Ureter (tissue), 1 donor: ENCODE measurements around the gene TEAD3. TPM values are rescaled to one million over a fixed set of nuclear protein-coding genes. Genes with fewer than 3 reads are reported as not detected.
"Not testable (repeated sequence)": the region's sequence is repeated elsewhere in the genome, so short reads cannot be mapped to it uniquely, and the experiment has no call there.

Experiments
- DNase-seq: peaks from one replicate; pipeline ENCODE4 v3.0.0-alpha.2; 2020; ENCODE audit warnings: low spot score
- total RNA-seq: library from RNA; stranded (reverse); gene quantifications from one replicate; pipeline ENCODE4 v1.2.4, GENCODE V29; 2023
- donor health status: DM: yes; HTN: yes; CAD: no.

The TEAD3 gene
- total RNA-seq, 1 donor from 2014 or later, result 60.3 TPM

- DNase-seq, result no peak
Measured at GRCh38 chr6:35451354-35452182, 45.3 kb downstream of the TEAD3 start.

GRCh38 chr6:35449287-35449881 lies 47.5 kb downstream of the TEAD3 start:
- no peak for DNase-seq

GRCh38 chr6:35448191-35448590 lies 48.7 kb downstream of the TEAD3 start:
- no peak for DNase-seq

- DNase-seq, result no peak
Measured at GRCh38 chr6:35445691-35446090, 51.2 kb downstream of the TEAD3 start.

GRCh38 chr6:35443341-35444030 lies 53.4 kb downstream of the TEAD3 start:
- no peak for DNase-seq

GRCh38 chr6:35442693-35443092 lies 54.2 kb downstream of the TEAD3 start:
- DNase-seq, result no peak

GRCh38 chr6:35441642-35442041 lies 55.2 kb downstream of the TEAD3 start:
- no peak for DNase-seq

GRCh38 chr6:35441205-35441604 lies 55.7 kb downstream of the TEAD3 start:
- no peak for DNase-seq

- no peak for DNase-seq
Measured at GRCh38 chr6:35439308-35439707, 57.6 kb downstream of the TEAD3 start.

- DNase-seq, result not testable (repeated sequence)
Measured at GRCh38 chr6:35438378-35439065, 58.4 kb downstream of the TEAD3 start.

- no peak for DNase-seq
Measured at GRCh38 chr6:35436071-35436857, 60.6 kb downstream of the TEAD3 start.

- DNase-seq, result no peak
Measured at GRCh38 chr6:35435074-35435837, 61.6 kb downstream of the TEAD3 start.

- not testable (repeated sequence) for DNase-seq
Measured at GRCh38 chr6:35432702-35433101, 64.2 kb downstream of the TEAD3 start.

- no peak for DNase-seq
Measured at GRCh38 chr6:35432291-35432690, 64.6 kb downstream of the TEAD3 start.

GRCh38 chr6:35429463-35429862 lies 67.4 kb downstream of the TEAD3 start:
- no peak for DNase-seq

- no peak for DNase-seq
Measured at GRCh38 chr6:35428421-35429149, 68.3 kb downstream of the TEAD3 start.

GRCh38 chr6:35427851-35428321 lies 69.0 kb downstream of the TEAD3 start:
- DNase-seq, result no peak

- DNase-seq, result no peak
Measured at GRCh38 chr6:35427435-35427834, 69.4 kb downstream of the TEAD3 start.

GRCh38 chr6:35426074-35426473 lies 70.8 kb downstream of the TEAD3 start:
- no peak for DNase-seq

GRCh38 chr6:35425284-35425683 lies 71.6 kb downstream of the TEAD3 start:
- no peak for DNase-seq
